Keratinocyte (primary cell): Measurements from ENCODE around the gene COL6A1. TPM values are rescaled to one million over a fixed set of nuclear protein-coding genes. Genes with fewer than 3 reads are reported as not detected.

Experiments used
- DNase-seq: peaks from one replicate; pipeline ENCODE4 v3.0.0-alpha.2; 2011; ENCODE audit warnings: low read depth, missing footprints, low spot score
- FAIRE-seq: peaks from 2 replicates; lab custom pipeline; 2011; peaks lifted over from hg19 to GRCh38; lab: Jason Lieb, UNC
- H2AFZ ChIP-seq: 2 replicates; pipeline ENCODE4 v1.6.0; 2012; ENCODE audit warnings: low read length, control low read depth, inconsistent platforms; ENCODE audit not compliant: control insufficient read depth
- H3K27ac ChIP-seq: 2 replicates; pipeline ENCODE4 v1.5.1; 2011; ENCODE audit warnings: low read length; ENCODE audit not compliant: control insufficient read depth, insufficient read depth
- H3K27me3 ChIP-seq: 3 replicates; pipeline ENCODE4 v1.6.0; 2011; ENCODE audit warnings: low read length; ENCODE audit not compliant: control insufficient read depth, insufficient read depth; ENCODE audit errors: extremely low read depth
- H3K36me3 ChIP-seq, 2 experiments: 2 replicates in 1 of 2; 3 replicates in 1 of 2; pipeline ENCODE4 v1.5.1; 2011; ENCODE audit warnings: low read length in 2 of 2, mild to moderate bottlenecking in 1 of 2; ENCODE audit not compliant: control insufficient read depth in 2 of 2, insufficient read depth in 2 of 2; ENCODE audit errors: extremely low read depth in 1 of 2
- H3K4me1 ChIP-seq: 3 replicates; pipeline ENCODE4 v1.5.1; 2011; ENCODE audit warnings: low read length; ENCODE audit not compliant: control insufficient read depth, insufficient read depth; ENCODE audit errors: extremely low read depth
- H3K4me2 ChIP-seq: 3 replicates; pipeline ENCODE4 v1.6.0; 2011; ENCODE audit warnings: low read depth, low read length; ENCODE audit not compliant: control insufficient read depth, insufficient read depth; ENCODE audit errors: extremely low read depth
- H3K4me3 ChIP-seq, 3 experiments: fragments of 200-600 bp in 1 of 3; sonication (generic) in 1 of 3; 2 replicates in 2 of 3; 3 replicates in 1 of 3; pipeline ENCODE4 v1.5.1; 2011 to 2016; ENCODE audit warnings: low read length in 3 of 3, mild to moderate bottlenecking in 3 of 3, control low read depth in 2 of 3, inconsistent platforms in 1 of 3, low read depth in 1 of 3, mixed read lengths in 1 of 3, mixed run types in 1 of 3, moderate library complexity in 1 of 3; ENCODE audit not compliant: control insufficient read depth in 2 of 3, insufficient read depth in 2 of 3; ENCODE audit errors: extremely low read depth in 1 of 3
- H3K79me2 ChIP-seq: 2 replicates; pipeline ENCODE4 v1.6.0; 2012; ENCODE audit warnings: low read length; ENCODE audit not compliant: control insufficient read depth, insufficient read depth
- H3K9ac ChIP-seq: 3 replicates; pipeline ENCODE4 v1.6.0; 2011; ENCODE audit warnings: low read length; ENCODE audit not compliant: control insufficient read depth, insufficient read depth; ENCODE audit errors: extremely low read depth
- H3K9me1 ChIP-seq: 3 replicates; pipeline ENCODE4 v1.6.0; 2011; ENCODE audit warnings: low read length; ENCODE audit not compliant: control insufficient read depth, insufficient read depth; ENCODE audit errors: extremely low read depth
- H3K9me3 ChIP-seq: 2 replicates; pipeline ENCODE4 v1.5.1; 2012; ENCODE audit warnings: low read depth, low read length; ENCODE audit not compliant: control insufficient read depth
- H4K20me1 ChIP-seq: 3 replicates; pipeline ENCODE4 v1.6.0; 2011; ENCODE audit warnings: low read length; ENCODE audit not compliant: control insufficient read depth, insufficient read depth; ENCODE audit errors: extremely low read depth
- EZH2 ChIP-seq: IDR thresholded peaks from one replicate; pipeline ENCODE4 v1.6.1; 2012; ENCODE audit warnings: inconsistent platforms, mild to moderate bottlenecking, low read length, moderate library complexity
- dilution Hi-C: fragments of 300-500 bp; cut with MboI; formaldehyde crosslinking; loops from one replicate; pipeline ENCODE4 v1.7.0; 2020; ENCODE audit warnings: low sequenced_read_pairs; ENCODE audit not compliant: extremely low pct_ligation_motif_present
- polyA plus RNA-seq, 5 experiments: library from polyadenylated mRNA; depleted of rRNA in 3 of 5; stranded (reverse) in 3 of 5; stranded (forward) in 1 of 5; unstranded in 1 of 5; fragments of >200 nt; gene quantifications; 1 replicate in 1 of 5; 2 replicates in 3 of 5; 3 replicates in 1 of 5; pipeline versions ENCODE4 v1.2.1 to v1.2.3, GENCODE V29; 2011 to 2012; ENCODE audit warnings: missing spikeins in 2 of 5, low read depth in 1 of 5, low replicate concordance in 1 of 5
- TF ChIP-seq, protein P1 (sequence below), 3 experiments: IDR thresholded peaks in 1 of 3; conservative IDR thresholded peaks in 1 of 3; optimal IDR thresholded peaks in 1 of 3; 2 replicates in 2 of 3; 3 replicates in 1 of 3; pipeline versions ENCODE3 to v1.5.1; 2011; ENCODE audit warnings: low read length in 3 of 3, mild to moderate bottlenecking in 3 of 3, moderate library complexity in 2 of 3, control low read depth in 1 of 3, inconsistent platforms in 1 of 3; ENCODE audit not compliant: insufficient read depth in 2 of 3; ENCODE audit errors: extremely low read depth in 1 of 3

Gene COL6A1
- polyA plus RNA-seq, 1 donor (not counting 4 experiments of a cell fraction or from before 2014, with no cell fraction given), result 2.5 TPM

DNA sequence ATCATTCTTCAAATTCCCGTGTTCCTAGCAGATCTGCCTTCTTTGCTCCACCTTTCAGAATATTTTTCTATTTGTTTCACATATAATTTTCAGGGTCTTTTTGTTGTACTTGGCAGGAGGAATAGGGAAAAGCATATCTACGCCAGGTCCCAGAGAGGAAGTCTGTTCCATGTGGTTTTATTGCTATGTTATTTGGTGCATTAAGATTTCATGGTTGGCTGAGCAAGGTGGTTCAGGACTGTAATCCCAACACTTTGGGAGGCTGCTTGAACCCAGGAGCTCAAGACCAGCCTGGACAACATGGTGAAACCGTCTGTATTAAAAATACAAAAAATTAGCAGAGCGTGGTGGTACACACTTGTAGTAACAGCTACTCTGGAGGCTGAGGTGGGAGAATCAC, 36.1 kb downstream of the COL6A1 start:
- dilution Hi-C loops, result no loop called here
- peaks cover 8% of the 10 kb centered on the region for H3K27me3 ChIP-seq
- H3K9me1 ChIP-seq, result no peaks in the 10 kb centered on the region
- H3K36me3 ChIP-seq, result no peaks in the 10 kb centered on the region
- no peak overlapping the region for H3K27ac ChIP-seq
- FAIRE-seq (no peak), DNase-seq (no peak)
- no peak for TF ChIP-seq EZH2
- TF ChIP-seq, protein P1, sequence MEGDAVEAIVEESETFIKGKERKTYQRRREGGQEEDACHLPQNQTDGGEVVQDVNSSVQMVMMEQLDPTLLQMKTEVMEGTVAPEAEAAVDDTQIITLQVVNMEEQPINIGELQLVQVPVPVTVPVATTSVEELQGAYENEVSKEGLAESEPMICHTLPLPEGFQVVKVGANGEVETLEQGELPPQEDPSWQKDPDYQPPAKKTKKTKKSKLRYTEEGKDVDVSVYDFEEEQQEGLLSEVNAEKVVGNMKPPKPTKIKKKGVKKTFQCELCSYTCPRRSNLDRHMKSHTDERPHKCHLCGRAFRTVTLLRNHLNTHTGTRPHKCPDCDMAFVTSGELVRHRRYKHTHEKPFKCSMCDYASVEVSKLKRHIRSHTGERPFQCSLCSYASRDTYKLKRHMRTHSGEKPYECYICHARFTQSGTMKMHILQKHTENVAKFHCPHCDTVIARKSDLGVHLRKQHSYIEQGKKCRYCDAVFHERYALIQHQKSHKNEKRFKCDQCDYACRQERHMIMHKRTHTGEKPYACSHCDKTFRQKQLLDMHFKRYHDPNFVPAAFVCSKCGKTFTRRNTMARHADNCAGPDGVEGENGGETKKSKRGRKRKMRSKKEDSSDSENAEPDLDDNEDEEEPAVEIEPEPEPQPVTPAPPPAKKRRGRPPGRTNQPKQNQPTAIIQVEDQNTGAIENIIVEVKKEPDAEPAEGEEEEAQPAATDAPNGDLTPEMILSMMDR (optimal IDR thresholded peaks at IDR 0.05 in 1 of 3, IDR thresholded peaks at IDR 0.05 in 1 of 3, conservative IDR thresholded peaks at IDR 0.05 in 1 of 3; ENCODE audit: extremely low read depth in 1 of 3, insufficient read depth in 2 of 3, low read length in 3 of 3), result no peak
- no peaks in the 10 kb centered on the region for H4K20me1 ChIP-seq
- no peaks in the 10 kb centered on the region for H3K79me2 ChIP-seq
- no peaks in the 10 kb centered on the region for H3K9me3 ChIP-seq
- H3K9ac ChIP-seq, result no peak overlapping the region
- H3K4me2 ChIP-seq, result no peak overlapping the region
- no peaks in the 10 kb centered on the region for H3K4me1 ChIP-seq
- H3K4me3 ChIP-seq, result no peak overlapping the region
- no peak overlapping the region for H2AFZ ChIP-seq

DNA sequence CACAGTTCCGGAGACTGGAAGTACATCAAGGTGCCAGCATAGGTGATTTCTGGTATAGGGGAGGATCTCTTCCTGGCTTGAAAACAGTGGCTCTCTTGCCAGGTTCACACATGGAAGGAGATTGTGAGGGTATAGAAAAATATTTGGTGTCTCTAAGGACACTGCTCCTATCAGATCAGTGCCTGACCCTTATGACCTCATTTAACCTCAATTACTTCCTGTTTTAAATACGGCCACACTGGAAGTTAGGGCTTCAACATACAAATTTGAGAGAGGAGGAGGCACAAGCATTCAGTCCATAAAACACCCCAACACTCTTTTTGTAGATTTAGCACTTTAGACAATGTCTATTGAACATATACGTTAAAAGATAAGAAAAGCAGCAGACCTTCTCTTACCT, 37.0 kb downstream of the COL6A1 start:
- H3K4me3 ChIP-seq, result no peak overlapping the region
- H4K20me1 ChIP-seq, result no peaks in the 10 kb centered on the region
- no peaks in the 10 kb centered on the region for H3K36me3 ChIP-seq
- H3K27ac ChIP-seq, result no peak overlapping the region
- peaks cover 8% of the 10 kb centered on the region for H3K27me3 ChIP-seq
- H3K79me2 ChIP-seq, result no peaks in the 10 kb centered on the region
- TF ChIP-seq EZH2, result no peak
- TF ChIP-seq, protein P1 (optimal IDR thresholded peaks at IDR 0.05 in 1 of 3, IDR thresholded peaks at IDR 0.05 in 1 of 3, conservative IDR thresholded peaks at IDR 0.05 in 1 of 3; ENCODE audit: extremely low read depth in 1 of 3, insufficient read depth in 2 of 3, low read length in 3 of 3), result no peak
- no peaks in the 10 kb centered on the region for H3K9me1 ChIP-seq
- no peaks in the 10 kb centered on the region for H3K9me3 ChIP-seq
- H3K4me2 ChIP-seq, result no peak overlapping the region
- dilution Hi-C loops, result no loop called here
- no peak for DNase-seq
- H3K4me1 ChIP-seq, result no peaks in the 10 kb centered on the region
- no peak for FAIRE-seq
- H2AFZ ChIP-seq, result no peak overlapping the region
- H3K9ac ChIP-seq, result no peak overlapping the region
